BE2C (cell line): ENCODE data around the gene GPRIN3.

ENCODE experiments used
- DNase-seq: peaks from one replicate; pipeline ENCODE4 v3.0.0-alpha.2; 2020
- H3K27me3 ChIP-seq: fragments of 250-450 bp; sonication (Bioruptor Pico); 2 replicates; pipeline ENCODE4 v1.5.1; 2020; ENCODE audit warnings: mild to moderate bottlenecking
- H3K36me3 ChIP-seq: fragments of 250-450 bp; sonication (Bioruptor Pico); 2 replicates; pipeline ENCODE4 v1.5.1; 2020; ENCODE audit warnings: mild to moderate bottlenecking
- H3K4me1 ChIP-seq: fragments of 250-450 bp; sonication (Bioruptor Pico); 2 replicates; pipeline ENCODE4 v1.5.1; 2020
- H3K4me3 ChIP-seq: 2 replicates; pipeline ENCODE4 v1.5.1; 2011; ENCODE audit warnings: low read depth, low read length
- H3K9me3 ChIP-seq: fragments of 250-450 bp; sonication (Bioruptor Pico); 2 replicates; pipeline ENCODE4 v1.5.1; 2020
- TF ChIP-seq, protein P1 (sequence below): IDR thresholded peaks from 2 replicates; pipeline ENCODE4 v1.5.1; 2012; ENCODE audit warnings: mild to moderate bottlenecking, low read depth, low read length

GPRIN3 gene

DNA sequence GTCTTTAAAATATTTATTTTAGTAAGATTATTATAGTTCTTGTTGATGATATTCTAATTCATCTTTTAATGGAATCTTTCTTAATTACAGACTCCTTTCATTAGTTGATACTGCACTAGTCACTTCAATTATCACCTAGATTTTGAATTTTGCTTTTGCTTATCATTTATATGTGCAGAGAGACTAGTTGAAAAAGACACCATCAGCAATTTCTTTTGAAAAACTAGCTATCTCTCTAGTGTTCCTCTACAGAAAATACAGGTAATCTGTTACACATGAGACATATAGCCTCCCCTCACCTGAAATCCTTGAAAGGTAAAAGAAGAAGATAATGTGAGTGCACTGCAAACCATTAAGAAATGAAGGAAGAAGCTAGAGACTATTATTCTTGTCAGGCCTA is 31.3 kb downstream of the GPRIN3 start:
- Histone ChIP-seq H3K4me1 (no peaks in the 10 kb centered on the region), H3K36me3 (no peaks in the 10 kb centered on the region), H3K27me3 (peaks cover 6% of the 10 kb centered on the region), H3K4me3 (no peak overlapping the region), H3K9me3 (no peaks in the 10 kb centered on the region)
- TF ChIP-seq, protein P1, sequence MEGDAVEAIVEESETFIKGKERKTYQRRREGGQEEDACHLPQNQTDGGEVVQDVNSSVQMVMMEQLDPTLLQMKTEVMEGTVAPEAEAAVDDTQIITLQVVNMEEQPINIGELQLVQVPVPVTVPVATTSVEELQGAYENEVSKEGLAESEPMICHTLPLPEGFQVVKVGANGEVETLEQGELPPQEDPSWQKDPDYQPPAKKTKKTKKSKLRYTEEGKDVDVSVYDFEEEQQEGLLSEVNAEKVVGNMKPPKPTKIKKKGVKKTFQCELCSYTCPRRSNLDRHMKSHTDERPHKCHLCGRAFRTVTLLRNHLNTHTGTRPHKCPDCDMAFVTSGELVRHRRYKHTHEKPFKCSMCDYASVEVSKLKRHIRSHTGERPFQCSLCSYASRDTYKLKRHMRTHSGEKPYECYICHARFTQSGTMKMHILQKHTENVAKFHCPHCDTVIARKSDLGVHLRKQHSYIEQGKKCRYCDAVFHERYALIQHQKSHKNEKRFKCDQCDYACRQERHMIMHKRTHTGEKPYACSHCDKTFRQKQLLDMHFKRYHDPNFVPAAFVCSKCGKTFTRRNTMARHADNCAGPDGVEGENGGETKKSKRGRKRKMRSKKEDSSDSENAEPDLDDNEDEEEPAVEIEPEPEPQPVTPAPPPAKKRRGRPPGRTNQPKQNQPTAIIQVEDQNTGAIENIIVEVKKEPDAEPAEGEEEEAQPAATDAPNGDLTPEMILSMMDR = no peak
- no peak for DNase-seq

DNA sequence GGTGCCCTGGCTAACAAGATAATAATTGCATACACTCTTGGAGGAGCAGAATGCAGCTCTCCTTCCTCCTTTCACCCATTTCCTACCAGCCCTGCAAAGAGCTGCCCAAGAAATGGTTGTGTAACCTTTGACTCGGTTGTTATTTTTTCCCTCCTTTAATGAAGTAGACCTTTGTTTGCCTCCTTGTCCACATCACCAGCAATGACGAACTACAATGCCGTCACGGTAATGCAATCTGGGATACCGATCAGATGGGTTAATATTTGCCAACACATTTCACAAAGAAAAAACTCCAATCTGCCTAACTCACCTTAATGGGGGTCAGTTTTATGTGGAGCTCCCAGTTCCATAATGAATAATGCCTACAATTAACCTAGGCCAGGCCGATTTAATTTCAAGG is 32.0 kb downstream of the GPRIN3 start:
- no peak for DNase-seq
- H3K36me3 ChIP-seq = no peaks in the 10 kb centered on the region
- no peaks in the 10 kb centered on the region for H3K9me3 ChIP-seq

DNA sequence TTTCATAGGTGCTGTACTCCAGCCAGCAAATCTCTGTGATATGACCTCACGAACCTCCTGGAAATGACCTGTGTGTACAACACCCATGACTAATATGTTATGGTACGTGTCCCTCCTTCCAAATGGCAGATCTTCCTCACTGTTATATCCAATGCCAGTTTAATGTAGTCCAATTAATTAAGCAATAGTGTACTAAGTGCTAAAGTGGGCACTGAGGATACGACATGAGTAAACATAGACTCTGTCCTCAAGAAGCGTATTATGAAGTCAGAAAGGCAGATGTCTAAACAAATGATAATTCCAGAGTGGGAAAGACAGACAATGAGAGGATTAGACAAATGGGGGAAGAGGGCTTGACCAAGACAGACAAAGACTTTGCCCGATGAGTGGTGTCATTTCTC is 33.9 kb downstream of the GPRIN3 start:
- no peaks in the 10 kb centered on the region for H3K9me3 ChIP-seq
- DNase-seq = no peak
- TF ChIP-seq, protein P1 = no peak
- peaks cover 6% of the 10 kb centered on the region for H3K27me3 ChIP-seq
- H3K4me1 ChIP-seq = no peaks in the 10 kb centered on the region
- H3K4me3 ChIP-seq = no peak overlapping the region
- H3K36me3 ChIP-seq = no peaks in the 10 kb centered on the region

More for the DNA sequence above, 32.0 kb downstream of the GPRIN3 start:
- TF ChIP-seq, protein P1 = no peak
- Histone ChIP-seq H3K4me1 (no peaks in the 10 kb centered on the region), H3K27me3 (peaks cover 6% of the 10 kb centered on the region), H3K4me3 (no peak overlapping the region)

DNA sequence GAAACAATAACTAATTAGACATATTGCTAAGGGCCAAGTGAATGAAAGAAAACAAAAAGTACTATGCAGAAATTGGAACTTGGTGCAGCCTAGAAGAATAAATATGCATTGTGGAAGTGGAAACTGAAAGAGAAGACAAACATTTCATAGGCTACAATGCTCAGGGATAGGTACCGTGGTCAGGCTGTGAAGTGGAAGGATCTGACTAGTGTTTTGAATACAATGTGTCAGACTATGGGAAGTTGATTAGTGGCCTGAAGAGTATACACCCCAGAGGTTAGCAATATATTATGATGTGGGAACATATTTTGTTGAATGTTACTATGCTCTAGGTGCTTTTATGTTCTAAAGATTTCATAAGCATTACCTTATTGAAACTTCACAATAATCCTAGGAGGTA is 36.8 kb downstream of the GPRIN3 start:
- H3K36me3 ChIP-seq = no peaks in the 10 kb centered on the region
- H3K9me3 ChIP-seq = no peaks in the 10 kb centered on the region
- no peak for DNase-seq
- no peaks in the 10 kb centered on the region for H3K4me1 ChIP-seq
- TF ChIP-seq, protein P1 = no peak
- no peak overlapping the region for H3K4me3 ChIP-seq
- peaks cover 3% of the 10 kb centered on the region for H3K27me3 ChIP-seq

DNA sequence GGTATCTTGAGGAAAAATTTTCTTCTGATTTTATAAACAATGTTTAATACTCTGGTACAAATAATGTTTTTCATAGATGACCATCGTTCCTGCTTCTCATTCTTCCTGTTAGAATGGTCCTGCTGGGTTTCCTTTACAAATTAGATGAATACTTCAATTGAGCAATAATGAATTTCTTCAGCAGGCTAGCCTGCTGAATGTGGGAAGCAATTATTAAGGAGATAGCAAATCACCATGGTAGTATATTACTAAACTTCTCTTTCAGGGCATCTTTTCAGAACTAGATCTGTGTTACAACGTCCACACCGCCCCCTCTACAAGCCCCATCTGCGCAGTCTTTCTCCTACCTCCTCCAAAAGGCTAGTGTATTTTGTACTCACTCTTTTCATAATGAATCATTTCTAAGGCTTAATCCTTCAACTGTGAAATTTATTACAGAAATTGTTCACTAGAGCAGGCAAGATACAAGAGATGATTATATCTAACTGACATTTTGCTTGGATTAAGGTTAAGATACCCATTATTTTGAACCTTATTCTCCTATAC is 38.4 kb downstream of the GPRIN3 start:
- Histone ChIP-seq H3K4me1 (no peaks in the 10 kb centered on the region), H3K9me3 (no peaks in the 10 kb centered on the region), H3K27me3 (peaks cover 3% of the 10 kb centered on the region), H3K4me3 (no peak overlapping the region), H3K36me3 (no peaks in the 10 kb centered on the region)
- no peak for DNase-seq
- TF ChIP-seq, protein P1 = no peak

DNA sequence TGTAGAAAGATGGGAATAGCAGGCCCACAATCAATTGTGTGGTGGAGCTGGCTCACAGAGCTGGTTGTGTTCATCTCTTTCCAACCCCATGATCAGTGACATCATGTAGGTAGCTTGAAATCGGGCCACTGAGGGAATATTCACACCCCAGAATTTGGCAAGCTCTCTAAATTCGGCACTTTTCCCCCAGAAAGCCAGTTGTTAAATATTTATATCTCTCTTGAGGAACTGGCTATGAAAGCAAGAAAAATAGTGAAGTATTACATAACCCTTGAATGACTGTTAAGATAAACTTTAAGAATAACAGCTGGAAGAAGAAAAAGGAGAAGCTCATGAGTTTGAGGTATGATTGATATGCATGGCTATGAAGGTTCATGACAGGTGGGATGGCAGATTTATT is 38.9 kb downstream of the GPRIN3 start:
- Histone ChIP-seq H3K4me3 (no peak overlapping the region), H3K27me3 (peaks cover under 1% of the 10 kb centered on the region), H3K9me3 (no peaks in the 10 kb centered on the region), H3K4me1 (no peaks in the 10 kb centered on the region), H3K36me3 (no peaks in the 10 kb centered on the region)
- DNase-seq = no peak
- TF ChIP-seq, protein P1 = no peak
